Ishikawa (cell line): ENCODE measurements around the gene DENND5B.

Source experiments
- CEBPB ChIP-seq: IDR thresholded peaks from 2 replicates; pipeline ENCODE4 v1.6.1; 2012
- CREB1 ChIP-seq: IDR thresholded peaks from 2 replicates; pipeline ENCODE4 v1.6.1; 2012; ENCODE audit warnings: low read depth
- EGR1 ChIP-seq: IDR thresholded peaks from 2 replicates; pipeline ENCODE4 v1.6.1; 2012
- EP300 ChIP-seq: IDR thresholded peaks from 2 replicates; pipeline ENCODE4 v1.6.1; 2012; ENCODE audit warnings: borderline replicate concordance
- FOXM1 ChIP-seq: IDR thresholded peaks from 2 replicates; pipeline ENCODE4 v1.6.1; 2012; ENCODE audit warnings: low read depth, borderline replicate concordance
- NFIC ChIP-seq: IDR thresholded peaks from 2 replicates; pipeline ENCODE4 v1.6.1; 2012
- RAD21 ChIP-seq: IDR thresholded peaks from 2 replicates; pipeline ENCODE4 v1.6.1; 2012; ENCODE audit warnings: low read depth
- TAF1 ChIP-seq: IDR thresholded peaks from 2 replicates; pipeline ENCODE4 v1.6.1; 2012; ENCODE audit warnings: low read depth, mild to moderate bottlenecking
- TCF12 ChIP-seq: IDR thresholded peaks from 2 replicates; pipeline ENCODE4 v1.6.1; 2012; ENCODE audit warnings: low read depth
- TEAD4 ChIP-seq: IDR thresholded peaks from 2 replicates; pipeline ENCODE4 v1.6.1; 2012
- YY1 ChIP-seq: IDR thresholded peaks from 2 replicates; pipeline ENCODE4 v1.6.1; 2012; ENCODE audit warnings: low read depth
- ZBTB7A ChIP-seq: IDR thresholded peaks from 2 replicates; pipeline ENCODE4 v1.6.1; 2012; ENCODE audit warnings: low read depth
- TF ChIP-seq, protein P1 (sequence below): IDR thresholded peaks from 2 replicates; pipeline ENCODE4 v1.6.1; 2012
- TF ChIP-seq, protein P2 (sequence below): IDR thresholded peaks from 2 replicates; pipeline ENCODE4 v1.6.1; 2012; ENCODE audit warnings: low read depth, mild to moderate bottlenecking
- TF ChIP-seq, protein P3 (sequence below): IDR thresholded peaks from 2 replicates; pipeline ENCODE4 v1.6.1; 2012

Gene DENND5B

DNA sequence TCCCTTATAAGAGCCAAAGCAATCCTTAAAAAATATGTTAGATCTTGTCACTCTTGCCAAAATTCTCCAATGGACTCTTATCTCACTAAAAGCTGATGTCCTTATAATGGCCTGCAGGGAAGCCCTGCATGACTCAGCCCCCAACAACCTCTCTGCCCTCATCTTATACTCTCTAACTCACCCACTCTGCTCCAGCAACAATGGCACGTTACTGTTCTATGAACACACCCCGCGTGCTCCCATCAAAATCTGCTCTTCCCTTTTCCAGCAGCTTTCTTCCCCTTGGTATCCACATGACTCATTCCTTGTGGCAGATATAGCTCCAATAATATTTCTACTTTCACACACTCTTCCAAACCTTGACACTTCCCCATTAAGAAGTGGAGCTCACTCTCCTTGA, 108.1 kb downstream of the DENND5B start:
- TF ChIP-seq CREB1, result no peak
- TF ChIP-seq, protein P1, sequence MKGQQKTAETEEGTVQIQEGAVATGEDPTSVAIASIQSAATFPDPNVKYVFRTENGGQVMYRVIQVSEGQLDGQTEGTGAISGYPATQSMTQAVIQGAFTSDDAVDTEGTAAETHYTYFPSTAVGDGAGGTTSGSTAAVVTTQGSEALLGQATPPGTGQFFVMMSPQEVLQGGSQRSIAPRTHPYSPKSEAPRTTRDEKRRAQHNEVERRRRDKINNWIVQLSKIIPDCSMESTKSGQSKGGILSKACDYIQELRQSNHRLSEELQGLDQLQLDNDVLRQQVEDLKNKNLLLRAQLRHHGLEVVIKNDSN, result no peak

DNA sequence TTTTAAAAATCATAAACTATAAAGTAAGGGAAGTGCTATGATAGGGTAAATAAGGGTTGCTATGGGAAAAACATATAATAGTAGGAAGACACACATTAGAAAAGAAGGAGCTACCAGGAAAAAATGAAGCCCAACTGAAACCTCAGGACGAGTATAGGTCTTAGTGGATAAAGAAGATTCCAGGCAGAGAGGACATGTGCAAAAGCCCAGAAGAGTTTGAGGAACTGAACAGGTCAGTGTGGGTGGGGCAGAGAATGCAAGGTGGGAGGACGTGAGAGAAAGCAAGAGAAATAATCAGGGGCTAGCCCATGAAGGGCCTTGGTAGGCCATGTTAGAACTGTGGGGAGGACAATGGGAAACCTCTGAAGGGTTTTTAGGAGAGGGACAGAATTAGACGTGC, 109.5 kb downstream of the DENND5B start:
- TF ChIP-seq EP300 (no peak), NFIC (no peak), RAD21 (no peak), TCF12 (no peak)
- TF ChIP-seq, protein P2, sequence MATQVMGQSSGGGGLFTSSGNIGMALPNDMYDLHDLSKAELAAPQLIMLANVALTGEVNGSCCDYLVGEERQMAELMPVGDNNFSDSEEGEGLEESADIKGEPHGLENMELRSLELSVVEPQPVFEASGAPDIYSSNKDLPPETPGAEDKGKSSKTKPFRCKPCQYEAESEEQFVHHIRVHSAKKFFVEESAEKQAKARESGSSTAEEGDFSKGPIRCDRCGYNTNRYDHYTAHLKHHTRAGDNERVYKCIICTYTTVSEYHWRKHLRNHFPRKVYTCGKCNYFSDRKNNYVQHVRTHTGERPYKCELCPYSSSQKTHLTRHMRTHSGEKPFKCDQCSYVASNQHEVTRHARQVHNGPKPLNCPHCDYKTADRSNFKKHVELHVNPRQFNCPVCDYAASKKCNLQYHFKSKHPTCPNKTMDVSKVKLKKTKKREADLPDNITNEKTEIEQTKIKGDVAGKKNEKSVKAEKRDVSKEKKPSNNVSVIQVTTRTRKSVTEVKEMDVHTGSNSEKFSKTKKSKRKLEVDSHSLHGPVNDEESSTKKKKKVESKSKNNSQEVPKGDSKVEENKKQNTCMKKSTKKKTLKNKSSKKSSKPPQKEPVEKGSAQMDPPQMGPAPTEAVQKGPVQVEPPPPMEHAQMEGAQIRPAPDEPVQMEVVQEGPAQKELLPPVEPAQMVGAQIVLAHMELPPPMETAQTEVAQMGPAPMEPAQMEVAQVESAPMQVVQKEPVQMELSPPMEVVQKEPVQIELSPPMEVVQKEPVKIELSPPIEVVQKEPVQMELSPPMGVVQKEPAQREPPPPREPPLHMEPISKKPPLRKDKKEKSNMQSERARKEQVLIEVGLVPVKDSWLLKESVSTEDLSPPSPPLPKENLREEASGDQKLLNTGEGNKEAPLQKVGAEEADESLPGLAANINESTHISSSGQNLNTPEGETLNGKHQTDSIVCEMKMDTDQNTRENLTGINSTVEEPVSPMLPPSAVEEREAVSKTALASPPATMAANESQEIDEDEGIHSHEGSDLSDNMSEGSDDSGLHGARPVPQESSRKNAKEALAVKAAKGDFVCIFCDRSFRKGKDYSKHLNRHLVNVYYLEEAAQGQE, result no peak

DNA sequence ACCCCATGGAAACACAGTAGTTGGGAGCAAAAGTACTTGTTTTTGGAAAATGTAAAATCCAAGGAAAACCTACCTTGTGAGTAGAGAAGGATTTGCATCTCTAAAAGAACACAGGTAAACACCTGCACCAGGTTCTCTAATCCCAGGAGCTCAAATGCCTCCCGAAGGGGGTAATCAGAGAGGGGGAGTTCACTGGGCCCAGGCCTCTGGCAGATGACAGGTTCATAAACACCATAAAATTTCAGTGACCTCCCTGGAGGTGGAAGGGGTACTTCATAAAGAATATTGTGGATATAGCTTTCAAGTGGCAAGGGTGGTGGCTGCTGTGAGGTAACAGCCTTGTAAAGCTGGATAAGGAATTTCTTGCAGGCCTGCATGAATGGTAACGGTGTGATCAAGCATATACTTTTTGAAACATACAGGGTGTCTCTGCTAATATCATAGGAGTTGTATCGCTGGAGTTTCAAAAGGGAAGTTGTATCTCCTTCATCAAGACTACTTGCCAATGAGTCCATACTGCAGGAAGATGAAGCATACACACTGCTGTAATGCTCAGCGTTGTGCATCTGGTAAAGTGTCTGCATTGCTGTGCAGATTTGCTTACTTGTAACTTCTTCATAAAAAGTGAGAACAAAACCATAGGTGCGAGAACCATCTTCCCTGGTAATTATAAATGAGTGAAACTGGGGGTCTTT, 111.3 kb downstream of the DENND5B start:
- TF ChIP-seq NFIC (no peak), EGR1 (no peak), CREB1 (no peak), ZBTB7A (no peak), TCF12 (no peak)
- TF ChIP-seq, protein P2, result no peak
- TF ChIP-seq, protein P1, result no peak

DNA sequence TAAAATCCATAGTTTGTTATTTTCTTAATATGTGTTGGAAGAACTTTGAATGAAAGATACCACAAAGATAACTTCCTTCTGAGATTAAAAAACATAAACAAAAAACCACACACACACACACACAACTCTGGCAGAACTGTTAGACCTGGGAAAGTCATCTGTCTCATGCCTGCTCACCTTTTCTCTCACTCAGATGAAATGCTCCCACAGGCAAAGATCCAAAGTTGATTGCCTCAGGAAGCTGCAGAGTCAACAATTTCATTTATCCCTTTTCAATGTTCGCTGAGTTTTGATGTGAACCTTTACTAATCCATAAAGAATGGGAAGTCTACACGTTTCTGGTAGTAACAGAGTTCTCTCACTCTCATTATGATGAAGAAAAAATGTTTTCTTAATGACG, 112.0 kb downstream of the DENND5B start:
- TF ChIP-seq, protein P1, result no peak
- TF ChIP-seq CREB1 (no peak), EGR1 (no peak), TEAD4 (no peak), ZBTB7A (no peak), EP300 (no peak), TCF12 (no peak), NFIC (no peak), CEBPB (no peak)
- TF ChIP-seq, protein P3, sequence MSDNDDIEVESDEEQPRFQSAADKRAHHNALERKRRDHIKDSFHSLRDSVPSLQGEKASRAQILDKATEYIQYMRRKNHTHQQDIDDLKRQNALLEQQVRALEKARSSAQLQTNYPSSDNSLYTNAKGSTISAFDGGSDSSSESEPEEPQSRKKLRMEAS, result no peak
- TF ChIP-seq, protein P2, result no peak

DNA sequence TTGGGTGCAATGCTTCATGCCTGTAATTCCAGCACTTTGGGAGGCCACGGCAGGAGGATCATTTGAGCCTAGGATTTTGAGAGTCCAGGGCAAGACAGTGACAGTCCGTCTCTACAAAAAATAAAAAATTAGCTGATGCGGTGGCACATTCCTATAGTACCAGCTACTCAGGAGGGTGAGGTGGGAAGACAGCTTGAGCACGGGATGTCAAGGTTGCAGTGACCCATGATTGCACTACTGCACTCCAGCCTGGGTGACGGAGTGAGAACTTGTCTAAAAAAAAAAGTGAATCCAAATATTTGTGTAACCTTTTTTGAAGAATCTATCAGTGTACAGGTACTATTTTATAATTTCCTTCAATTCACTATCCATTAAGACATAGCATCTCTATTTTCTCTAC, 112.5 kb downstream of the DENND5B start:
- TF ChIP-seq YY1 (no peak), ZBTB7A (no peak), RAD21 (no peak), FOXM1 (no peak), EP300 (no peak), CEBPB (no peak), CREB1 (no peak), TEAD4 (no peak), TCF12 (no peak), TAF1 (no peak), EGR1 (no peak)
- TF ChIP-seq, protein P1, result no peak
- TF ChIP-seq, protein P3, result no peak
- TF ChIP-seq, protein P2, result no peak
